NCI-H146 treated with DMSO at 0.1 percent for 48 hours (cell line): ENCODE measurements around the gene CTRL.
"Not testable (repeated sequence)": the region's sequence is repeated elsewhere in the genome, so short reads cannot be mapped to it uniquely, and the experiment has no call there.

Experiments
- DNase-seq: peaks from one replicate; lab custom pipeline; 2025; ENCODE audit not compliant: unreplicated experiment; lab: John Stamatoyannopoulos, UW

CTRL gene

GRCh38 chr16:67931712-67932461 lies at the start of gene CTRL:
Gene CTRL, minus strand, starts transcription at chr16:67931862. Its CDS starts 10 bp downstream, at chr16:67931852.
- no peak for DNase-seq

GRCh38 chr16:67979955-67980678 lies 48.5 kb upstream of the CTRL start, which contains the start of gene DPEP3:
Gene DPEP3, minus strand, starts transcription at chr16:67980499. Its CDS starts 119 bp downstream, at chr16:67980380.
- DNase-seq: no peak

GRCh38 chr16:67977469-67978227 lies 46.0 kb upstream of the CTRL start:
- no peak for DNase-seq

GRCh38 chr16:67977005-67977404 lies 45.3 kb upstream of the CTRL start:
- no peak for DNase-seq

- no peak for DNase-seq
These were observed 44.5 kb upstream of the CTRL start for GRCh38 chr16:67976205-67976604.

GRCh38 chr16:67975321-67976105 lies 43.9 kb upstream of the CTRL start:
- DNase-seq: no peak

- not testable (repeated sequence) for DNase-seq
These were observed 40.6 kb upstream of the CTRL start for GRCh38 chr16:67972285-67972684.

GRCh38 chr16:67971111-67971510 lies 39.4 kb upstream of the CTRL start:
- DNase-seq: no peak

- no peak for DNase-seq
These were observed 37.8 kb upstream of the CTRL start for GRCh38 chr16:67969254-67970039.

GRCh38 chr16:67968400-67969253 lies 37.0 kb upstream of the CTRL start, which contains the start of gene SLC12A4:
Gene SLC12A4, minus strand, starts transcription at chr16:67968637. Its CDS starts 84 bp downstream, at chr16:67968553.
- peak; percentile 22 for DNase-seq

- DNase-seq: no peak
These were observed 36.3 kb upstream of the CTRL start for GRCh38 chr16:67967958-67968399.

- no peak for DNase-seq
These were observed 35.7 kb upstream of the CTRL start for GRCh38 chr16:67967183-67967957.

- DNase-seq: no peak
These were observed 35.0 kb upstream of the CTRL start for GRCh38 chr16:67966549-67967182.

GRCh38 chr16:67965668-67966548 lies 34.2 kb upstream of the CTRL start:
- no peak for DNase-seq

- DNase-seq: no peak
These were observed 32.9 kb upstream of the CTRL start for GRCh38 chr16:67964477-67965131.

- no peak for DNase-seq
These were observed 32.1 kb upstream of the CTRL start for GRCh38 chr16:67963662-67964321.
